Fibroblast of the aortic adventitia (primary cell): Measurements from ENCODE around the gene GAPDHS. TPM values are rescaled to one million over a fixed set of nuclear protein-coding genes. Genes with fewer than 3 reads are reported as not detected.

ENCODE experiments used
- DNase-seq: peaks from one replicate; pipeline ENCODE4 v3.0.0-alpha.2; 2010; ENCODE audit warnings: low read depth
- H3K4me3 ChIP-seq: 2 replicates; pipeline ENCODE4 v1.5.1; 2011; ENCODE audit warnings: low read depth, mild to moderate bottlenecking, control low read depth, low read length, moderate library complexity
- total RNA-seq: library from RNA; depleted of rRNA; stranded (reverse); fragments of >200 nt; gene quantifications from 2 replicates; pipeline ENCODE4 v1.2.3, GENCODE V29; 2012; ENCODE audit warnings: low replicate concordance
- TF ChIP-seq, protein P1 (sequence below): IDR thresholded peaks from 2 replicates; pipeline ENCODE4 v1.5.1; 2011; ENCODE audit warnings: mild to moderate bottlenecking, low read length, control low read depth, inconsistent platforms; ENCODE audit not compliant: insufficient read depth

Gene GAPDHS
- total RNA-seq, 1 donor = not detected

DNA sequence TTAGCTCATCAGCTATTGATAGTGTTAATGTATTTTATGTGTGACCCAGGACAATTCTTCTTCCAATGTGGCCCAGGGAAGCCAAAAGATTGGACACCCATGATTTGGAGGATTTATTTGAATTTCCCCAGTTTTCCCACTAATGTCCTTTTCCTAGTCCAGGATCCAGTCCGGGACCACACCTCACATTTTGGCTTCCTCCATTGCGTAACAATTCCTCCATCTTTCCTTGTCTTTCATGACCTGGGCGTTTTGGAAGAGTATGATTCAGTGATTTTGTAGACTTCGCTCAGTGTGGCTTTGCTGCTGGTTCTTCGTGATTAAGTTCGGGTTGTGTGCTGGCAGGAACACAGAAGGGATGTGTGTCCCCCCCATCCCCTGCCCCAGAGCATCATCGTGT lies 33.5 kb downstream of the GAPDHS start:
- no peak for DNase-seq
- no peak overlapping the region for H3K4me3 ChIP-seq
- TF ChIP-seq, protein P1, sequence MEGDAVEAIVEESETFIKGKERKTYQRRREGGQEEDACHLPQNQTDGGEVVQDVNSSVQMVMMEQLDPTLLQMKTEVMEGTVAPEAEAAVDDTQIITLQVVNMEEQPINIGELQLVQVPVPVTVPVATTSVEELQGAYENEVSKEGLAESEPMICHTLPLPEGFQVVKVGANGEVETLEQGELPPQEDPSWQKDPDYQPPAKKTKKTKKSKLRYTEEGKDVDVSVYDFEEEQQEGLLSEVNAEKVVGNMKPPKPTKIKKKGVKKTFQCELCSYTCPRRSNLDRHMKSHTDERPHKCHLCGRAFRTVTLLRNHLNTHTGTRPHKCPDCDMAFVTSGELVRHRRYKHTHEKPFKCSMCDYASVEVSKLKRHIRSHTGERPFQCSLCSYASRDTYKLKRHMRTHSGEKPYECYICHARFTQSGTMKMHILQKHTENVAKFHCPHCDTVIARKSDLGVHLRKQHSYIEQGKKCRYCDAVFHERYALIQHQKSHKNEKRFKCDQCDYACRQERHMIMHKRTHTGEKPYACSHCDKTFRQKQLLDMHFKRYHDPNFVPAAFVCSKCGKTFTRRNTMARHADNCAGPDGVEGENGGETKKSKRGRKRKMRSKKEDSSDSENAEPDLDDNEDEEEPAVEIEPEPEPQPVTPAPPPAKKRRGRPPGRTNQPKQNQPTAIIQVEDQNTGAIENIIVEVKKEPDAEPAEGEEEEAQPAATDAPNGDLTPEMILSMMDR = no peak

DNA sequence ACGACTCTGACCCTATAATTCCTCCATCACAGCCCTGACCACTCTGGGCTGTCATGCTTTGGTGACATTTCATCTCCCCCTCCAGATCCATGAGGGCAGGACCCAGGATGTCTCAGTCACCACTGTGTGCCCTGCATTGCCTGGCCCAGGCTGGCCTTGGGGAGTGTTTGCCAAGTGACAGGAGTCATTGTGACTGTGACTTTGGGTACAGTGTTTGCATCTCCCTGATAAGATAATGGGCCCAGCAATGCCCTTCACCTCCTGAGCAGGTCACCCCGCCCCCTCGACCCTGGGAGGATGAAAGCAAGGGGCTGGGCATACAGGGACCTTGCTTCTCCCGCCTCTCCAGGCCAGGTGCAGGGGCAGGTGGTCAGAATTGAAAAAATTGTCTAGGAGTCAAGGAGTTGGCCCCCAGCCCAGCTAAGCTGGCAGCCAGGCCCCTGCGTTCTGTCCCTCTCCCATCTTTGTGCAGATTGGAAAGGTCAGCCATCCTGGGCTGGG lies 36.1 kb downstream of the GAPDHS start:
- H3K4me3 ChIP-seq = no peak overlapping the region
- DNase-seq = no peak
- TF ChIP-seq, protein P1 = no peak

DNA sequence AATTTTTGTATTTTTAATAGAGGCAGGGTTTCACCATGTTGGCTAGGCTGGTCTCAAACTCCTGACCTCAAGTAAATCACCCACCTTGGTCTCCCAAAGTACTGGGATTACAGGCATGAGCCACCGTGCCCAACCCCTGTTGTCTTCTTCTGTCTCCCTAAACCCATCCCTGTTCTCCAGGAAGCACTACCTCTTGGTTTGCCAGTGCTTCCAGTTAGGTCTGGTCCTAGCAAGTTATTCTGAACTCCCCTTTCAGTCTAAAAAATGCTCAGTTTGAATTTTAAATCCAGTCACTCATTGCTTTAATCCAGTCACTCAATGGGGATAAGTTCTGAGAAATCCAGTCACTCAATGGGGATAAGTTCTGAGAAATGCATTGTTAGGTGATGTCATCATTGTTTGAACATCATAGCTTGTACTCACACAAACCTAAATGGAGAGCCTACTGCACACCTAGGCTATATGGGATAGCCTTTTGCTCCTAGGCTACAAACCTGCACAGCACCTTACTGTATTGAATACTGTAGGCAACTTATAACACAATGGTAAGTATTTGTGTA lies 38.2 kb downstream of the GAPDHS start:
- no peak for DNase-seq
- TF ChIP-seq, protein P1 = no peak
- H3K4me3 ChIP-seq = no peak overlapping the region

DNA sequence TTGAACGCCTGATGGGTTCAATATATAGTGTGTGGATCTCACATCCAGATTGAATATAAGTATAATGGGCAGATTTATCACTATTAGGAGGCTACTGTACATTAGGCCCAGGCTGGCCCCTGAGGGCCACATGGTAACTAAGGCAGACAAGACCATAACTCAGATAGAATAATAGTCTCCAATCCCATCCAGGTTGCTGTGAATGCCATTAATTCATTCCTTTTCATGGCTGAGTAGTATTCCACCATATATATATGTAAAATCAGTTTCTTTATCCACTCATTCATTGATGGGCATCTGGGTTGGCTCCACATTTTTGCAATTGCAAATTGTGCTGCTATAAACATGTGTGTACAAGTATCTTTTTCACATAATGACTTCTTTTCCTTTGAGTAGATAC lies 44.7 kb downstream of the GAPDHS start:
- DNase-seq = no peak
- H3K4me3 ChIP-seq = no peak overlapping the region
- TF ChIP-seq, protein P1 = no peak

DNA sequence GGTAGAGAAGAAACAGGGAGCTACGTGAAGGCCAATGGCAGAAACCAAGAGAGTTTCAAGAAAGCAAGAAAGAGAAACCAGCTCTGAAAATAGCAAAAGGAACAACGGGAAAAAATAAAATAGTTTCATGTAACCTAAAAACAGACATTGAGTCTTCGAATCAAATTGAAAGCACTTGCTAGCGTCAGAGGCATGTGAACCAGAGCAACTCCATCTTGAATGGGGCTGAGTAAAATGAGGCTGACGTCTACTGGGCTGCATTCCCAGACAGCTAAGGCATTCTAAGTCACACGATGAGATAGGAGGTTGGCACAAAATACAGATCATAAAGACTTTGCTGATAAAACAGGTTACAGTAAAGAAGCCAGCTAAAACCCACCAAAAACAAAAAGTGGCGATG lies 45.5 kb downstream of the GAPDHS start:
- TF ChIP-seq, protein P1 = no peak
- H3K4me3 ChIP-seq = no peak overlapping the region
- peak; percentile 35 for DNase-seq

DNA sequence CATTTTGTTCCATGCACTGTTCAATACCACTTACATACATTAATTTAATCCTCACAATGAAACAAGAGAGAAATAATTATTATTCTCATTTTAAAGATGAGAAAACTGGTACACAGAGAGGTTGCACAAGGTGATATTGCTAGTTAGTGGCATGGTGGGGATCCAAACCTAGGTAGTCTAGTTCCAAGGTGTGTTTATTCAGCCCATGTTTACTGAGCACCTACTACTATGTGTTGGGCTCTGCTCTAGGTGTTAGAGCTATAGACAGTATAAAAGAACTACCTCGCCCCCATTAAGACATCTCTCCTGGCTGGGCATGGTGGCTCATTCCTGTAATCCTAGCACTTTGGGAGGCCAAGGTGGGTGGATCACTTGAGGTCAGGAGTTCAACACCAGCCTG lies 49.5 kb downstream of the GAPDHS start:
- TF ChIP-seq, protein P1 = no peak
- no peak for DNase-seq

DNA sequence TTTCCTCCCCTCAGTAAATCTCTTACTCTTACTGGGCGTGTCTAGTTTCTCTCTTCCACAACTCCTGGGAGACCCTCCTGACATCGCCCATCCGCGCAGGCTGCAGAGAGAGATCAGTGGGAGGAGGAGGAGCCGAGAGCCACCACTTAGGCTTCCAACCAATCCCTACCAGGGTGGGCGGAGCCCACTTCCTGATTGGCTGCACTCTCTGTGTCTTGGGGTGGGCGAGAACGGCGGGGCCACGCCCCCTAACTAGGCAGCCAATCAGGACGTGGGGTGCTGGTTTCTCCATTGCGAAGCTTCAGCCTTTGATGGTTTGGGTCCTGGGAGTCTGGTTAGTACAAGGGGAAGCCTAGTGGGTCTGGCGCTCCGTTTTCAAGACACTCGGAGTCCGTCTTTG lies 52.6 kb downstream of the GAPDHS start, which contains the start of gene PMIS2:
TSS of gene PMIS2 (plus strand) at position 326 of the 400 bp plus-strand sequence. CDS start 87 bp downstream, outside the sequence.
- no peak for DNase-seq
- TF ChIP-seq, protein P1 = no peak
- H3K4me3 ChIP-seq = no peak within 1 kb of the TSS

More for the DNA sequence above, 49.5 kb downstream of the GAPDHS start:
- no peak overlapping the region for H3K4me3 ChIP-seq
